A673 (cell line): Measurements from ENCODE around the gene IBTK.

ENCODE experiments used
- EZH2 ChIP-seq: fragments of 200-600 bp; sonication (generic); IDR thresholded peaks from 2 replicates; pipeline ENCODE4 v1.6.1; 2017; ENCODE audit warnings: borderline replicate concordance, low read depth, mild to moderate bottlenecking, mixed read lengths, antibody characterized with exemption, low read length; ENCODE audit not compliant: poor library complexity, severe bottlenecking
- TF ChIP-seq, protein P1 (sequence below): fragments of 300-800, 200-600 bp; sonication (generic); conservative IDR thresholded peaks from 2 replicates; pipeline ENCODE4 v1.5.1; 2017; ENCODE audit warnings: low read depth, mild to moderate bottlenecking, antibody characterized with exemption, low read length, moderate library complexity, mixed read lengths

DNA sequence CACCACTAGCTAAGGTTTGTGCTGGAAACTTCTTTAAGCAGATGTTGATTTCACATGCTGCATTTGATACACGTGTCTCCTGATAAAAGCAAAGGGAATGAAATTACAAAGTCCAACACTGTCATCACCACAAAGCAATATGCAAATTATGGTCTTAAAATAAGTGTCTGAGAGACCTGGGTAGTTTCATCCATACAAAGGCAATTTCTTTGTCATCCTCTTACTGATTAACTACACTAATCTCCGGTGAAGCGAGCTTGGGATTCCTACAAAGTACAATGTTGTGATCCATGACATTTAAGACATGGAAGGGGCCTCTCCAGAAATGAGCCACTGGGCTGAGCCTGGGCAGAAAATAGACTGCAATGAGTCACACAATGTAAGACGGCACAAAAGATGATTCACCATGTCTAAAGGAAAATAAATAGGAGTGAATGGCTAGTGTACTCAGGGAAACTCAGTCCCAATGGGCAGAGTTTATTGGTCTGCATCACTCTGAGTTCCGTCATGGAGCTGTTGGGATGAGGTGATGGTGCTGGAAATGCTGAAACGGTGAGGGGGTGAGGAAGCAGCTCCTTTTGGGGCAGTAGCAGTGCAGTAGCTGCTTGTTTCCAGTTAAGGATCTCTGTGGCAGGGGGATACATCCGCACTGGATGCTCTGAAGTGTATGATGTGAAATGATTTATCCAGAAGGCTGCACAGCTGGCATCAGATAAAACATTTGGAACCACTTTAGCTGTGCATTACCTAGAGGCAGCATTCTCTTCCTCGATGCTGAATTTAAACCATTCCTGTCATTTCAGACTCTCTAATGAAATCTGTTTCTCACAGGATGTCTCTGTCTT lies 103.3 kb downstream of the IBTK start:
- TF ChIP-seq, protein P1, sequence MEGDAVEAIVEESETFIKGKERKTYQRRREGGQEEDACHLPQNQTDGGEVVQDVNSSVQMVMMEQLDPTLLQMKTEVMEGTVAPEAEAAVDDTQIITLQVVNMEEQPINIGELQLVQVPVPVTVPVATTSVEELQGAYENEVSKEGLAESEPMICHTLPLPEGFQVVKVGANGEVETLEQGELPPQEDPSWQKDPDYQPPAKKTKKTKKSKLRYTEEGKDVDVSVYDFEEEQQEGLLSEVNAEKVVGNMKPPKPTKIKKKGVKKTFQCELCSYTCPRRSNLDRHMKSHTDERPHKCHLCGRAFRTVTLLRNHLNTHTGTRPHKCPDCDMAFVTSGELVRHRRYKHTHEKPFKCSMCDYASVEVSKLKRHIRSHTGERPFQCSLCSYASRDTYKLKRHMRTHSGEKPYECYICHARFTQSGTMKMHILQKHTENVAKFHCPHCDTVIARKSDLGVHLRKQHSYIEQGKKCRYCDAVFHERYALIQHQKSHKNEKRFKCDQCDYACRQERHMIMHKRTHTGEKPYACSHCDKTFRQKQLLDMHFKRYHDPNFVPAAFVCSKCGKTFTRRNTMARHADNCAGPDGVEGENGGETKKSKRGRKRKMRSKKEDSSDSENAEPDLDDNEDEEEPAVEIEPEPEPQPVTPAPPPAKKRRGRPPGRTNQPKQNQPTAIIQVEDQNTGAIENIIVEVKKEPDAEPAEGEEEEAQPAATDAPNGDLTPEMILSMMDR = no peak
- TF ChIP-seq EZH2 = no peak
